Stimulated activated CD8-positive, alpha-beta memory T cell treated with anti-CD3 and anti-CD28 coated beads, Interleukin-15, amount 100 ng/mL, for 4 hours (primary cell): ENCODE measurements around the gene CXCL12.

Source experiments
- DNase-seq, 2 donors: peaks; one replicate each; pipeline ENCODE4 v3.0.0-alpha.2; 2020; ENCODE audit warnings: low read depth in 2 of 2

Gene CXCL12

GRCh38 chr10:44384601-44385025, 284 bp downstream of the CXCL12 start:
- no peak for DNase-seq

GRCh38 chr10:44383749-44384600, 922 bp downstream of the CXCL12 start:
- DNase-seq, result no peak

- DNase-seq, result no peak
Observed at GRCh38 chr10:44382981-44383748, 1.7 kb downstream of the CXCL12 start.

- no peak for DNase-seq
Observed at GRCh38 chr10:44382131-44382858, 2.6 kb downstream of the CXCL12 start.

- no peak for DNase-seq
Observed at GRCh38 chr10:44380829-44381600, 3.9 kb downstream of the CXCL12 start.

GRCh38 chr10:44379907-44380306, 5.0 kb downstream of the CXCL12 start:
- DNase-seq, result no peak

- DNase-seq, result no peak
Observed at GRCh38 chr10:44378626-44379025, 6.3 kb downstream of the CXCL12 start.

GRCh38 chr10:44377651-44378310, 7.1 kb downstream of the CXCL12 start:
- DNase-seq, result no peak

GRCh38 chr10:44376472-44377099, 8.3 kb downstream of the CXCL12 start:
- no peak for DNase-seq

- DNase-seq, result no peak
Observed at GRCh38 chr10:44374155-44374554, 10.7 kb downstream of the CXCL12 start.

- DNase-seq, result no peak
Observed at GRCh38 chr10:44373341-44373995, 11.4 kb downstream of the CXCL12 start.

GRCh38 chr10:44372181-44372580, 12.7 kb downstream of the CXCL12 start:
- DNase-seq, result no peak

GRCh38 chr10:44370731-44371248, 14.1 kb downstream of the CXCL12 start:
- no peak for DNase-seq

GRCh38 chr10:44369854-44370253, 15.0 kb downstream of the CXCL12 start:
- no peak for DNase-seq

GRCh38 chr10:44369296-44369695, 15.6 kb downstream of the CXCL12 start:
- no peak for DNase-seq

GRCh38 chr10:44368637-44369036, 16.3 kb downstream of the CXCL12 start:
- DNase-seq, result no peak

- DNase-seq, result no peak
Observed at GRCh38 chr10:44366941-44367630, 17.8 kb downstream of the CXCL12 start.

GRCh38 chr10:44364566-44364965, 20.3 kb downstream of the CXCL12 start:
- DNase-seq, result no peak

GRCh38 chr10:44363716-44364115, 21.2 kb downstream of the CXCL12 start:
- DNase-seq, result no peak
